Activated T-cell treated with anti-CD3 and anti-CD28 coated beads, Interleukin-2, amount 50 U/mL, for 4 hours (primary cell): Measurements from ENCODE around the gene TANC2. TPM values are rescaled to one million over a fixed set of nuclear protein-coding genes. Genes with fewer than 3 reads are reported as not detected.
"Not testable (repeated sequence)": the region's sequence is repeated elsewhere in the genome, so short reads cannot be mapped to it uniquely, and the experiment has no call there.

Experiments
- ATAC-seq, 2 donors: fragments of 200-7000 bp; cut with Tn5 transposase; one replicate each; pipeline ENCODE4 v1.10.0; 2021
- DNase-seq: peaks from one replicate; pipeline ENCODE4 v3.0.0-alpha.2; 2020
- H3K27me3 Mint-ChIP-seq: one replicate; pipeline ENCODE4 v1.8.0; 2021; ENCODE audit warnings: low read depth, mixed read lengths
- H3K36me3 Mint-ChIP-seq: one replicate; pipeline ENCODE4 v1.8.0; 2022; ENCODE audit warnings: mixed read lengths; ENCODE audit not compliant: insufficient read depth
- H3K4me1 Mint-ChIP-seq: one replicate; pipeline ENCODE4 v1.8.0; 2021; ENCODE audit warnings: low read depth, mixed read lengths
- H3K4me3 Mint-ChIP-seq: one replicate; pipeline ENCODE4 v1.8.0; 2021; ENCODE audit warnings: mild to moderate bottlenecking, moderate library complexity, mixed read lengths
- H3K9me3 Mint-ChIP-seq: one replicate; pipeline ENCODE4 v1.8.0; 2021; ENCODE audit warnings: mixed read lengths
- total RNA-seq, 3 donors: library from RNA; stranded (reverse); gene quantifications; one replicate each; pipeline ENCODE4 v1.2.1, GENCODE V29; 2021

The TANC2 gene
- total RNA-seq, 3 donors from 2014 or later, result 2.3 to 4.8 (median 3.6) TPM

- Mint-ChIP-seq H3K9me3 (no peaks in the 10 kb centered on the region), H3K27me3 (no peaks in the 10 kb centered on the region), H3K4me3 (no peak overlapping the region), H3K4me1 (peaks cover 2% of the 10 kb centered on the region), H3K36me3 (peaks cover 2% of the 10 kb centered on the region)
- DNase-seq, result no peak
- no peak for ATAC-seq
These were observed 9.2 kb downstream of the TANC2 start for GRCh38 chr17:62975206-62975605.

- not testable (repeated sequence) for ATAC-seq, H3K27me3 Mint-ChIP-seq, H3K36me3 Mint-ChIP-seq, H3K4me1 Mint-ChIP-seq, H3K4me3 Mint-ChIP-seq, H3K9me3 Mint-ChIP-seq, DNase-seq
These were observed 10.7 kb downstream of the TANC2 start for GRCh38 chr17:62976643-62977231.

GRCh38 chr17:62980842-62981241 lies 14.8 kb downstream of the TANC2 start:
- Mint-ChIP-seq H3K9me3 (peaks cover 24% of the 10 kb centered on the region), H3K36me3 (peaks cover 11% of the 10 kb centered on the region), H3K4me1 (peaks cover 2% of the 10 kb centered on the region), H3K27me3 (no peaks in the 10 kb centered on the region), H3K4me3 (no peak overlapping the region)
- DNase-seq (no peak), ATAC-seq (no peak)

- peaks cover 26% of the 10 kb centered on the region for H3K9me3 Mint-ChIP-seq
- no peak for ATAC-seq
- H3K4me3 Mint-ChIP-seq, result no peak overlapping the region
- no peaks in the 10 kb centered on the region for H3K27me3 Mint-ChIP-seq
- no peak for DNase-seq
- peaks cover 11% of the 10 kb centered on the region for H3K36me3 Mint-ChIP-seq
- H3K4me1 Mint-ChIP-seq, result peaks cover 2% of the 10 kb centered on the region
These were observed 15.9 kb downstream of the TANC2 start for GRCh38 chr17:62981933-62982332.

GRCh38 chr17:62984801-62985200 lies 18.8 kb downstream of the TANC2 start:
- H3K9me3 Mint-ChIP-seq, result peaks cover 26% of the 10 kb centered on the region
- ATAC-seq (no peak), DNase-seq (no peak)
- H3K4me3 Mint-ChIP-seq, result no peak overlapping the region
- H3K27me3 Mint-ChIP-seq, result no peaks in the 10 kb centered on the region
- peaks cover 2% of the 10 kb centered on the region for H3K4me1 Mint-ChIP-seq
- peaks cover 9% of the 10 kb centered on the region for H3K36me3 Mint-ChIP-seq

GRCh38 chr17:62986549-62986948 lies 20.5 kb downstream of the TANC2 start:
- no peak for DNase-seq
- Mint-ChIP-seq H3K36me3 (peaks cover 9% of the 10 kb centered on the region), H3K9me3 (peaks cover 26% of the 10 kb centered on the region), H3K4me3 (no peak overlapping the region), H3K4me1 (no peaks in the 10 kb centered on the region), H3K27me3 (no peaks in the 10 kb centered on the region)
- ATAC-seq, result no peak

- H3K9me3 Mint-ChIP-seq, result peaks cover 26% of the 10 kb centered on the region
- H3K36me3 Mint-ChIP-seq, result peaks cover 9% of the 10 kb centered on the region
- no peaks in the 10 kb centered on the region for H3K4me1 Mint-ChIP-seq
- DNase-seq (no peak), ATAC-seq (no peak)
- H3K4me3 Mint-ChIP-seq, result no peak overlapping the region
- no peaks in the 10 kb centered on the region for H3K27me3 Mint-ChIP-seq
These were observed 21.1 kb downstream of the TANC2 start for GRCh38 chr17:62987136-62987535.

GRCh38 chr17:62989501-62989900 lies 23.5 kb downstream of the TANC2 start:
- no peaks in the 10 kb centered on the region for H3K4me1 Mint-ChIP-seq
- no peak for DNase-seq
- H3K9me3 Mint-ChIP-seq, result peaks cover 15% of the 10 kb centered on the region
- H3K4me3 Mint-ChIP-seq, result no peak overlapping the region
- peaks cover under 1% of the 10 kb centered on the region for H3K36me3 Mint-ChIP-seq
- no peak for ATAC-seq
- H3K27me3 Mint-ChIP-seq, result no peaks in the 10 kb centered on the region

GRCh38 chr17:62994931-62995330 lies 28.9 kb downstream of the TANC2 start:
- Mint-ChIP-seq H3K36me3 (peaks cover 2% of the 10 kb centered on the region), H3K9me3 (no peaks in the 10 kb centered on the region), H3K4me1 (peaks cover 7% of the 10 kb centered on the region), H3K4me3 (no peak overlapping the region), H3K27me3 (no peaks in the 10 kb centered on the region)
- DNase-seq, result no peak
- no peak for ATAC-seq

- Mint-ChIP-seq H3K4me1 (peaks cover 7% of the 10 kb centered on the region), H3K4me3 (no peak overlapping the region), H3K9me3 (no peaks in the 10 kb centered on the region), H3K27me3 (no peaks in the 10 kb centered on the region), H3K36me3 (peaks cover 2% of the 10 kb centered on the region)
- no peak for DNase-seq
- ATAC-seq, result peak; percentile 40 to 73
These were observed 29.4 kb downstream of the TANC2 start for GRCh38 chr17:62995377-62995885.

GRCh38 chr17:62996221-62996620 lies 30.2 kb downstream of the TANC2 start:
- Mint-ChIP-seq H3K27me3 (no peaks in the 10 kb centered on the region), H3K36me3 (peaks cover 2% of the 10 kb centered on the region), H3K4me3 (no peak overlapping the region), H3K9me3 (no peaks in the 10 kb centered on the region), H3K4me1 (peaks cover 7% of the 10 kb centered on the region)
- DNase-seq, result no peak
- ATAC-seq, result no peak

GRCh38 chr17:62998166-62998565 lies 32.1 kb downstream of the TANC2 start:
- Mint-ChIP-seq H3K9me3 (peaks cover 6% of the 10 kb centered on the region), H3K27me3 (no peaks in the 10 kb centered on the region), H3K4me1 (peaks cover 7% of the 10 kb centered on the region), H3K4me3 (no peak overlapping the region), H3K36me3 (peaks cover 2% of the 10 kb centered on the region)
- DNase-seq, result no peak
- ATAC-seq, result no peak

GRCh38 chr17:62998665-62999393 lies 32.8 kb downstream of the TANC2 start:
- H3K27me3 Mint-ChIP-seq, result no peaks in the 10 kb centered on the region
- peaks cover 2% of the 10 kb centered on the region for H3K36me3 Mint-ChIP-seq
- peaks cover 6% of the 10 kb centered on the region for H3K9me3 Mint-ChIP-seq
- H3K4me3 Mint-ChIP-seq, result no peak overlapping the region
- peaks cover 7% of the 10 kb centered on the region for H3K4me1 Mint-ChIP-seq
- DNase-seq, result no peak
- ATAC-seq, result no peak

GRCh38 chr17:62999736-63000135 lies 33.7 kb downstream of the TANC2 start:
- H3K27me3 Mint-ChIP-seq, result no peaks in the 10 kb centered on the region
- no peak overlapping the region for H3K4me3 Mint-ChIP-seq
- H3K4me1 Mint-ChIP-seq, result peaks cover 7% of the 10 kb centered on the region
- H3K36me3 Mint-ChIP-seq, result peaks cover 2% of the 10 kb centered on the region
- no peak for ATAC-seq
- peaks cover 6% of the 10 kb centered on the region for H3K9me3 Mint-ChIP-seq
- DNase-seq, result no peak
